Adipose tissue (tissue), 3 donors: ENCODE data around the gene LMAN1. TPM values are rescaled to one million over a fixed set of nuclear protein-coding genes. Genes with fewer than 3 reads are reported as not detected.

ENCODE experiments used
- polyA plus RNA-seq, 3 donors: library from polyadenylated mRNA; stranded (reverse); fragments of 200-250 nt; gene quantifications; one replicate each; pipeline ENCODE4 v1.2.3, GENCODE V29; 2013
- donor health status: healthy with polysubstance abuse.
- donor health status: Bipolar disorder and iron deficiency.
- donor health status: healthy.

Gene LMAN1
- polyA plus RNA-seq, 3 donors, result 14.4 to 28.2 (median 23.0) TPM

Other genes with a start within 250 kb of the LMAN1 start
- 100 to 1,000 TPM in 1 of 3 donors, 10 to 100 TPM in 2; 27.6 to 141 (median 35.5) TPM for gene SEC11C, start 219.4 kb downstream of the LMAN1 start, polyA plus RNA-seq
- gene GRP, start 139.1 kb downstream of the LMAN1 start, polyA plus RNA-seq, result under 1 TPM in 1 of 3 donors, not detected in 2; 0.31 TPM
- gene RAX, start 85.8 kb downstream of the LMAN1 start, polyA plus RNA-seq, result not detected
- under 1 TPM in 1 of 3 donors, not detected in 2; 0.07 TPM for gene CPLX4, start 40.6 kb downstream of the LMAN1 start, polyA plus RNA-seq